A673 (cell line): Measurements from ENCODE around the gene ANXA4. TPM values are rescaled to one million over a fixed set of nuclear protein-coding genes. Genes with fewer than 3 reads are reported as not detected.

ENCODE experiments used
- BruUV-seq: library from RNA; stranded (reverse); fragments of 400-500 nt; replicated peaks from 2 replicates; lab custom pipeline; 2021; lab: Mats Ljungman, UMichigan
- CTCF ChIA-PET: fragments of 300-600 bp; sonication (Branson Sonifier 250); formaldehyde crosslinking; loops from one replicate; lab custom pipeline; 2022; ENCODE audit warnings: antibody characterized with exemption; lab: Charles Lee
- POLR2A ChIA-PET: fragments of 300-600 bp; sonication (Branson Sonifier 250); formaldehyde crosslinking; loops from one replicate; lab custom pipeline; 2022; ENCODE audit warnings: antibody characterized with exemption; ENCODE audit not compliant: low non-redundant PET; lab: Charles Lee
- DNase-seq: peaks from one replicate; pipeline ENCODE4 v3.0.0-alpha.2; 2015; ENCODE audit warnings: low spot score
- H3K27ac ChIP-seq: fragments of 200-600 bp; sonication (generic); 2 replicates; pipeline ENCODE4 v1.5.1; 2016; ENCODE audit warnings: mixed run types, low read depth, mild to moderate bottlenecking, mixed read lengths, antibody characterized with exemption, low read length; ENCODE audit not compliant: poor library complexity, severe bottlenecking
- H3K27me3 ChIP-seq: fragments of 200-600 bp; sonication (generic); replicated peaks from 2 replicates; pipeline ENCODE4 v1.6.1; 2017; ENCODE audit warnings: mixed run types, low read depth, mild to moderate bottlenecking, mixed read lengths, antibody characterized with exemption, low read length; ENCODE audit not compliant: insufficient read depth, poor library complexity
- H3K36me3 ChIP-seq: fragments of 200-600 bp; sonication (generic); 2 replicates; pipeline ENCODE4 v1.6.1; 2016; ENCODE audit warnings: mixed run types, mild to moderate bottlenecking, mixed read lengths, antibody characterized with exemption, low read length; ENCODE audit not compliant: insufficient read depth, poor library complexity, severe bottlenecking
- H3K4me1 ChIP-seq: fragments of 200-600 bp; sonication (generic); 2 replicates; pipeline ENCODE4 v1.6.1; 2017; ENCODE audit warnings: mixed run types, mild to moderate bottlenecking, mixed read lengths, antibody characterized with exemption, low read length; ENCODE audit not compliant: insufficient read depth, poor library complexity, severe bottlenecking
- H3K4me3 ChIP-seq: fragments of 200-600 bp; sonication (generic); 2 replicates; pipeline ENCODE4 v1.5.1; 2016; ENCODE audit warnings: low read depth, mixed run types, mild to moderate bottlenecking, mixed read lengths, low read length; ENCODE audit not compliant: poor library complexity, severe bottlenecking
- H3K9me3 ChIP-seq: fragments of 200-600 bp; sonication (generic); 2 replicates; pipeline ENCODE4 v1.6.1; 2016; ENCODE audit warnings: mixed run types, low read depth, mild to moderate bottlenecking, mixed read lengths, antibody characterized with exemption, low read length; ENCODE audit not compliant: poor library complexity, severe bottlenecking
- CTCF ChIP-seq: fragments of 300-800, 200-600 bp; sonication (generic); conservative IDR thresholded peaks from 2 replicates; pipeline ENCODE4 v1.5.1; 2017; ENCODE audit warnings: low read depth, mild to moderate bottlenecking, antibody characterized with exemption, low read length, moderate library complexity, mixed read lengths
- EZH2 ChIP-seq: fragments of 200-600 bp; sonication (generic); IDR thresholded peaks from 2 replicates; pipeline ENCODE4 v1.6.1; 2017; ENCODE audit warnings: borderline replicate concordance, low read depth, mild to moderate bottlenecking, mixed read lengths, antibody characterized with exemption, low read length; ENCODE audit not compliant: poor library complexity, severe bottlenecking
- intact Hi-C: fragments of 100-400 bp; cut with micrococcal nuclease; formaldehyde crosslinking; loops from one replicate; pipeline ENCODE4 v1.10.0; 2022; ENCODE audit not compliant: unreplicated experiment
- total RNA-seq: library from RNA; stranded (reverse); gene quantifications from 2 replicates; pipeline ENCODE4 v1.2.3, GENCODE V29; 2021

The ANXA4 gene
- total RNA-seq, 1 experiment from 2014 or later: 5.1 TPM

- no TSS peak for BruUV-seq
- DNase-seq: no peak
- Histone ChIP-seq H3K27me3 (no peaks in the 10 kb centered on the region), H3K27ac (no peak overlapping the region), H3K9me3 (no peaks in the 10 kb centered on the region), H3K4me3 (no peak overlapping the region), H3K4me1 (no peaks in the 10 kb centered on the region), H3K36me3 (peaks cover 5% of the 10 kb centered on the region)
- TF ChIP-seq CTCF (no peak), EZH2 (no peak)
- ChIA-PET CTCF (no interaction called here), POLR2A (no interaction called here)
- intact Hi-C loops: no loop called here
Observed at GRCh38 chr2:69836316-69836715, 94.4 kb downstream of the ANXA4 start.

GRCh38 chr2:69837533-69837932 lies 95.6 kb downstream of the ANXA4 start:
- ChIA-PET CTCF (no interaction called here), POLR2A (no interaction called here)
- no peak for TF ChIP-seq EZH2
- TF ChIP-seq CTCF: no peak
- H3K27ac ChIP-seq: no peak overlapping the region
- intact Hi-C loops: no loop called here
- H3K4me3 ChIP-seq: no peak overlapping the region
- H3K9me3 ChIP-seq: no peaks in the 10 kb centered on the region
- H3K4me1 ChIP-seq: no peaks in the 10 kb centered on the region
- no peaks in the 10 kb centered on the region for H3K27me3 ChIP-seq
- peaks cover 5% of the 10 kb centered on the region for H3K36me3 ChIP-seq
- BruUV-seq: no TSS peak
- DNase-seq: no peak

- TF ChIP-seq CTCF: no peak
- no peak for TF ChIP-seq EZH2
- H3K27ac ChIP-seq: no peak overlapping the region
- intact Hi-C loops: no loop called here
- peaks cover 21% of the 10 kb centered on the region for H3K36me3 ChIP-seq
- DNase-seq: no peak
- no peaks in the 10 kb centered on the region for H3K9me3 ChIP-seq
- ChIA-PET CTCF (no interaction called here), POLR2A (no interaction called here)
- no peaks in the 10 kb centered on the region for H3K4me1 ChIP-seq
- BruUV-seq: no TSS peak
- no peak overlapping the region for H3K4me3 ChIP-seq
- H3K27me3 ChIP-seq: no peaks in the 10 kb centered on the region
Observed at GRCh38 chr2:69843993-69844392, 102.1 kb downstream of the ANXA4 start.
